GM12878 (cell line): ENCODE results near the gene MIPOL1.

ENCODE experiments used
- CTCF ChIP-seq, 3 experiments: IDR thresholded peaks in 2 of 3; conservative IDR thresholded peaks in 1 of 3; 2 replicates each; pipeline ENCODE4 v1.5.1; 2011; ENCODE audit warnings: low read depth in 3 of 3, low read length in 3 of 3, mild to moderate bottlenecking in 3 of 3, control low read depth in 2 of 3, moderate library complexity in 2 of 3, inconsistent platforms in 1 of 3, mixed read lengths in 1 of 3; ENCODE audit not compliant: control insufficient read depth in 2 of 3, insufficient read depth in 1 of 3; ENCODE audit errors: extremely low read depth in 1 of 3
- ESRRA ChIP-seq: IDR thresholded peaks from 2 replicates; pipeline ENCODE4 v1.6.1; 2012; ENCODE audit warnings: mild to moderate bottlenecking, low read length, improper control_type of control experiment
- HCFC1 ChIP-seq: fragments of 150-350 bp; IDR thresholded peaks from 2 replicates; pipeline ENCODE4 v1.6.1; 2014; ENCODE audit warnings: low read length
- HDAC6 ChIP-seq: fragments of 200-600 bp; sonication (generic); IDR thresholded peaks from one replicate; pipeline ENCODE4 v1.8.0; 2017; ENCODE audit warnings: antibody characterized with exemption; ENCODE audit not compliant: unreplicated experiment
- MAX ChIP-seq: IDR thresholded peaks from 2 replicates; pipeline ENCODE4 v1.6.1; 2012; ENCODE audit warnings: low read depth, low read length, improper control_type of control experiment
- NR2C1 ChIP-seq: fragments of 450-650 bp; IDR thresholded peaks from 2 replicates; pipeline ENCODE4 v1.6.1; 2017; ENCODE audit warnings: antibody characterized with exemption, mild to moderate bottlenecking, moderate library complexity
- RCOR1 ChIP-seq: conservative IDR thresholded peaks from 2 replicates; pipeline ENCODE4 v1.6.1; 2012; ENCODE audit warnings: low read depth, low read length, improper control_type of control experiment
- SPI1 ChIP-seq: IDR thresholded peaks from 2 replicates; pipeline ENCODE4 v1.6.1; 2011; ENCODE audit warnings: low read depth, mild to moderate bottlenecking, low read length, moderate library complexity, borderline replicate concordance; ENCODE audit not compliant: insufficient read depth
- ZBTB33 ChIP-seq: fragments of 450-650 bp; IDR thresholded peaks from 2 replicates; pipeline ENCODE4 v1.6.1; 2017; ENCODE audit warnings: mild to moderate bottlenecking

- TF ChIP-seq MAX (no peak), NR2C1 (no peak), RCOR1 (no peak), ZBTB33 (no peak), ESRRA (no peak), SPI1 (no peak), HDAC6 (no peak), CTCF (IDR thresholded peaks at IDR 0.05 in 2 of 3, conservative IDR thresholded peaks at IDR 0.05 in 1 of 3; ENCODE audit: control insufficient read depth in 2 of 3, extremely low read depth in 1 of 3, insufficient read depth in 1 of 3, low read depth in 3 of 3, low read length in 3 of 3) (no peak), HCFC1 (no peak)
Observed at GRCh38 chr14:37428954-37429353, 231.2 kb downstream of the MIPOL1 start.
